Left lobe of liver (tissue), 2 donors: ENCODE data around the gene IQSEC1. TPM values are rescaled to one million over a fixed set of nuclear protein-coding genes. Genes with fewer than 3 reads are reported as not detected.
"Not testable (repeated sequence)": the region's sequence is repeated elsewhere in the genome, so short reads cannot be mapped to it uniquely, and the experiment has no call there.

Experiments used
- ATAC-seq: fragments of 200-7000 bp; cut with Tn5 transposase; one replicate; pipeline ENCODE4 v1.9.1; 2020; ENCODE audit warnings: mild to moderate bottlenecking, moderate library complexity
- DNase-seq: peaks from one replicate; pipeline ENCODE4 v3.0.0-alpha.2; 2020; ENCODE audit warnings: low spot score
- total RNA-seq: library from RNA; stranded (reverse); gene quantifications from one replicate; pipeline ENCODE4 v1.2.1, GENCODE V29; 2021
- donor health status: DM: no; HTN: no; CAD: no; lungs with moderate emphysema.
- donor health status: DM: no; HTN: yes; CAD: no.

Gene IQSEC1
- total RNA-seq, 1 donor from 2014 or later = 58.7 TPM

DNA sequence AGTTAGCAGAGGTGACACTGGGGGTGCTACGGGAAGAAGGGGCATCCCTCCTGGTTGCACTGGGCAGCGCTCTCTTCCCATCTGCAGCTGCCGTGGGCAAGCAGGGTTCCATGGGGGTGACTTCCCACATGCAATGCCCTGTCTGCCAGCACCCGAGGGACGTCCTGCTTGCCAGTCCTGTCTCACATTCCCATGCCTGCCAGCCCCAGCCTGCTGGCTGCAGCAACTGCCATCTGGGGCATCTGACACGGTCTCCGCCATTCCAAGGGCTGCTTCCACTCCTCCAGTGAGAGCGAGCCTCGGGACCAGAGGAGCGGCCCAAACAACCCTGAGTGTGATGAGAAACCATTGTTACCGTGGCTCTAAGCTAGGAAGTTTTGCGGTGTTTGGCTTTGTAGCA is 186.5 kb downstream of the IQSEC1 start:
- ATAC-seq (no peak), DNase-seq (no peak)

DNA sequence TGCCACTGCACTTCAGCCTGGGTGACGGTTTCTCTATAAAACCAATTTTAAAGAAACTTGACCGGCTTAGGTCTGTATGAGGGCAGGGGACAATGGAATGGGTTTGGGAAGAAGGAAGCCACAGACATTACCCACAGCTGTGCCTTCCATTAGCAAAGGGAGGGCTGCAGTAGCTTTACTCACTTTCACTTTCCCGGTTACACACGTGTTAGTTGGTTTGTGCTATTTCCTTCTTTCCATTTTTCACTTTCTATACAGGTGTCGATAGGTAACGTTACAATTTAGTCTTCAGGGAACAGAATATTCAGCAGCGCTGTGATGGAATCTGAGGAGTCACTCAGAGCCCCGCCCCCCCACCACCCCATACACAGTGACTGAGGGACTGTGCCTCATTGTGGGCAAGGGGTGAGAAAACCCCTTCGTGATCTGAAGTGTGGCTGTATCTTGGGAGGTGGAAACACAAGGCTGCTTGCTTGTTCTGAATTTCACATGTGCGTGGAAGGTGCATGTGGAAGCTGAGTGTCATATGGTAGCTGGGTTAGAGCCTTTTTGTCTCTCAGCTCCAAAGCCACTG is 187.0 kb downstream of the IQSEC1 start:
- no peak for DNase-seq
- no peak for ATAC-seq

DNA sequence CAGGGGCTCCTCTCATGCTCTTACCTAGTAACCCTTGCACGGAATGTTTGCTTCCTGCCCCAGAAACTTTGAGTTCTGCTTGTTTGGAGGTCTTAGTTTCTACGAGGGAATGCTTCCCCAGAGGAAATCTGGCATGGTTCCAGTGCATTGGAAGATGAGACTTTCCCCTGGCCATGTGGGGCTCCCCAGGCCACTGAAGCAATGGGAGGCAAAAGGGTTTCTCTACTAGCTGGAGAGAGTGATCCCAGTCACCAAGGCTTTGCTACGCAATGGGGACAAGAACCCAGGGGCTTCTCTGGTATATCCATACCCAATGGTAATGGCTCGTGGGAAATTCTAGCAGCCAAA is 187.7 kb downstream of the IQSEC1 start:
- DNase-seq (no peak), ATAC-seq (no peak)

DNA sequence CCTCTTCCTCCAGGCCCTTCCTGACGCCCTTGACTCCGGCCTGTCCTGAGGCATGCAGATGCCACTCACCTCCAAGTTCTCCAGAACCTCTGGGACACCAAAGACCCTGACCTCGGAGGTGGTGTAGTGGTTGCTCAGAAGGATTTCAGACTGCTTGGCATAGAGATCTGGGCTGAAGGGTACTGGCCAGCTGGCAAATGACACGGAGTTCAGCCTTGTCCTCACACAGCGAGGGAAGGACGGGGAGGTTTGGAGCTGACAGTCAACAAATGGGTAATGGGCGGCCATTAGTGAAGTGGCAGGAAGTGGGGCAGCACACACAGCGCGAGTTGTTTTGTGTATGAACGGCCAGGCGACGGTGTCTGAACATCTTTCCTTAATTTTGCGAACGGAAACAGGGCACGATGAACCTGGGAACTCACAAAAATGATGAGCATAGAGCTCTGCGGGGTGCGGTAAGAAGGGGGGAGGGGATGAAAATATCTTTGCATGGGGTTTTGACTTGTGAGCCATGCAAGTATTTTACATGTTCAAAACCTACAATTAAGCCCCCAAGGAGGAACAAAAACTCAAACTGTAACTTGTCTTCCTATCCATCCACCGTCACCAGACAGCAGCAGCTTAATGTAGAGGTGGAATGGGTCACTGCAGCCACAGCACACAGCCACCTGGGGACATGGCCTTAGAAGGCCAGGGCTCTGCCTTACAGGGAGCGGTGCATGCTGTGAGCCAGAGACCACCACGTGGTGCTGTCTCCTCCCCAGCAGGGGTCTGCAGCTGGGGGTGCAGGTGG is 188.2 kb downstream of the IQSEC1 start:
- DNase-seq = no peak

DNA sequence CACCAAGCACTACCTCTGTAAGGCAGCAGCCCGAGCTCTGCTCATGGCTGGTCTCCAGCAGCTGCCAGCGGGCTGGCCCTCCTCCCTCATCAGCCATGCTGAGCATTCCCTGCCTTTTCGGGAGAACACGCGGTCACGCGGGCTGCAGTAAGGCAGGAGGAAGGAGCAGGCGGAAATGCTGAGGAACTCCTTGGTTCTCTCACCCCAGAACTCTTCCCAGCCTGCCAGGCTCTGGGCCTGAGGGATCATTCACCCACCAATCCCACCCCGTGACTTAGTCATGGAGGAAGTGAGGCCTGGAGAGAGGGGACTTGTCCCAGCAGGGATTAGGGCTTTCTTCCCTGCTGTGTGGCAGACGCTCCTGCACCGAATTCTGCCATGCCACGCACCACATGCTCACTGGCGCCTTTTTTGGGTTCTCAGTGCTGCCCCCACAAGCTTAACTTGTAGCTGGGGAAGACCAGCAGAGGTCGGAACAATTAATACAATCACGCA is 189.0 kb downstream of the IQSEC1 start:
- ATAC-seq = no peak
- no peak for DNase-seq

More for the DNA sequence above, 188.2 kb downstream of the IQSEC1 start:
- no peak for ATAC-seq

DNA sequence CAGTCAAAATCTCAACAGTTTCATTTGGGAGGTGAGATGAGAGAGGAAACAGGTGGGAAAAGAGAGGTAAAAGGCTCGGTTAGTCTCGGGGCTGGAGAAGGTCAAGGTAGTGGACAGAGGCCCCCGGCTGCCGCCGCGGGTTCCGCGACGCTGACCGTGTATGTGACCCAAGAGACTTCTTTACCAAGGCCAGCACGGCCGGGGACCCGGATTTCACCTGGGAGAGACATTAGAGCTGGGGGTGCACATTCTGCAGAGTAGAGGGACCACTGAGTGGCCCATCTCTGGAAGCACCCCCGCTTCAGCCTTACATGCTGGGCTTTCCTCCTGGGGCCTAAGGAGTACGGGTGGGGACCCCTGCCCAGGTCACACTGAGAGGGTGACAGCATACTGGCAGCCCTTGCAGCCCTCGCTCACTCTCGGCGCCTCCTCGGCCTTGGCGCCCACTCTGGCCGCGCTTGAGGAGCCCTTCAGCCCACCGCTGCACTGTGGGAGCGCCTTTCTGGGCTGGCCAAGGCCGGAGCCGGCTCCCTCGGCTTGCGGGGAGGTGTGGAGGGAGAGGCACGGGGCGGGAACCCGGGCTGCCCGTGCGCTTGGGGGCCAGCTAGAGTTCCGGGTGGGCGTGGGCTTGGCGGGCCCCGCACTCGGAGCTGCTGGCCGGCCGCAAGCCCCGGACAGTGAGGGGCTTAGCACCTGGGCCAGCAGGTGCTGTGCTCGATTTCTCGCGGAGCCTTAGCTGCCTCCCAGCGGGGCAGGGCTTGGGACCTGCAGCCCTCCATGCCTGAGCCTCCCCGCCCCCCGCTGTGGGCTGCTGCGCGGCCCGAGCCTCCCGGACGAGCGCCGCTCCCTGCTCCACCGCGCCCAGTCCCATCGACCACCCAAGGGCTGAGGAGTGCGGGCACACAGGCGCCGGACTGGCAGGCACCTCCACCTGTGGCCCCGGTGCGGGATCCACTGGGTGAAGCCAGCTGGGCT is 190.6 kb downstream of the IQSEC1 start:
- ATAC-seq = no peak
- DNase-seq = no peak

DNA sequence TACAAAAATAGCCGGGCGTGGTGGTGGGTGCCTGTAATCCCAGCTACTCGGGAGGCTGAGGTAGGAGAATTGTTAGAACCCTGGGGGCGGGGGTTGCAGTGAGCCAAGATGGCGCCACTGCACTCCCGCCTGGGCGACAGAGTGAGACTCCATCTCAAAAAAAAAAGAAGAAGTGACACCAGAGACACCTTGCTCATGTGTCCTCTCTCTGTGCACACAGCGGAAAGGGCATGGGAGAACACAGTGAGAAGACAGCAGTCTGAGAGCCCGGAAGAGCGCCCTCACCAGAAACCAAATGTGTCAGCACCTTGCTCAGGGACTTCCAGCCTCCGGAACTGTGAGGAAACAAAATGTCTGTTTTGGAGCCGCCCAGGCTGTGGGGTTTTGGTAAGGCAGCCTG is 191.4 kb downstream of the IQSEC1 start:
- not testable (repeated sequence) for ATAC-seq

DNA sequence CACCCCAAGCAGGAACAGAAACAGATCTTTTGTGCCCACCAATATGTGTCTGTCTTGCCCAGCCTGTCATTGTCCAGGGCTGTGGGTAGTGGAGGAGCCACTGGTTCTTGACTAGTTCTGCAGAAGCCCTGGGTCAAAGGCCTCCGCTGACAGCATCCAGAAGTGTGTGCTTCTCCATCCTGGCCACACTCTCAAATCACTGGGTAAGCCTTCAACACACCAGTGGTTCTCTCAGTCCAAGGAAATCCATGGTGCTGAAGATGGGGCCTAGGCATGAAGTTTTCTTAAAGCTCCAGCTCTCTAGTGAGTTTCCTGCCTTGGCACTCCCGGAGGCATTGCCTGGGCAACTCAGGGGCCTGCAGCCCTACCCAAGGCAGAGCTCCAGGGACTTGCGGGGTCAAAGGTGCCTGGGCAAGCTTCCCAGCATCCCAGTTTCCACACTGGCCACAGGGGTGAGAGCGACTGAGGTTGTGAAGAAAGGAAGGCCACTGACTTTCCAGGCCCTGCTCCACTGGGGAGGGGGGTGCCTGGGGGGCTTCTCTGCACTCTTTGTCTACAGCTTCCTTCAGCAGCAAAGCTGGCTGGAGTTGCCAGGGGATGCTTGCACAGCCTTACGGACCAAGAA is 193.9 kb downstream of the IQSEC1 start:
- ATAC-seq (peak; percentile 66), DNase-seq (no peak)

More for the DNA sequence above, 191.4 kb downstream of the IQSEC1 start:
- not testable (repeated sequence) for DNase-seq

DNA sequence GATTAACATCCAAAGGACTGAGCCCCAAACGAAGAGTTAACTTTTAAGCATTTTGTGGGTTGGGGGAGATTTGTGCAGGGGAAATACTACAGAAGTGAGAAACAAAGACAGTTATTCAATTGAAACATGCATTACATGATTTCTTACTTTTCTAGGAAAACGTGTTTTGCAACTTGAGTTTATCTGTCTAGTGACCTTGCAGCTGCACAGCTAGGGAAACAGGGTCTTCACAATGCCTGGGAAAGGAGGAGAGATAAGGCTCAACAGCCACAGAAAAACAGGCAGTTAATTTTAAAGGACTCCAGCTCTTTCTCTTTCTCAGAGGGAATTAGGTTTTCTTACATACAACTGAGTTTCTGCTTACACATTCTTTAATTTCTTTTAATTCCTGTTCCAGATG is 194.5 kb downstream of the IQSEC1 start:
- DNase-seq, ATAC-seq: not testable (repeated sequence)

DNA sequence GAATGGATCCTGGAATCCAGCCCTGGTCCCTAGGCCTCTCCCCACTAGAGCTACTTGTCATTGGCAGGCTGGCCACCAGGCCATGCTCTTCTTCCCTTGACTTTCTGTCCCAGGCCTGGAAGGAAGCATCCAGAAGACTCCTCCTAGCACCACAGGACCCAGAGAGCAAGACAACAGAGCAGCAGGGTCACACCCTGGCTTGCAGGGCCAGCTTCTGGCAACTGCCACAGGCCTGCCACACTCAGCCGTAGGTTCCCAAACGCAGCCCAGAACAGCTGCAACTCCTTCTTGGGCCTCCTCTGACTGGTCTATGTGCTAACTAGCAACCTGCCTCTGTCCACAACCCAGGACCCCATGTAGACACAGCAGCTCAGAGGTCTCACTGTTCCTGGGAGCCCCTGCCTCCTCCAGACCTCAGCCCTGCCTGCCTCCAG is 195.1 kb downstream of the IQSEC1 start:
- ATAC-seq (no peak), DNase-seq (no peak)

DNA sequence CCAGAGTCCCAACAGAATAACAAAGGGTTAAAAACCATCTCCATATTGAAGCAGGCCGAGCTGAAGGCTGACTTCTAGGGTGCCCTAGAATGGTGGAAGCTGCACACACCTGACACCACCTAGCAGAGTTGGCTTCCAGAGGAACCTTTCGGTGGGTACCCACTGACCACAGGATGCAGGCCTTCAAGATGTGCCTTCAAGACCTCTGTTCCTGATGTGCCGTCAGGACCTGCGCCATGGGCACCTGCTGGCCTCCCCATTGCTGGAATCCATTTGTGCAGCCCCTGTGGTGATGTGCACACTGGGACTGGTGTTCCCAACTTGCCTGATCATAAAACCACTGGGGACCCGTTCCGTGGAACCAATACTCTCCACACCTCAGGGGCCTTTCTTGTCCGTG is 196.2 kb downstream of the IQSEC1 start:
- no peak for ATAC-seq
- no peak for DNase-seq

DNA sequence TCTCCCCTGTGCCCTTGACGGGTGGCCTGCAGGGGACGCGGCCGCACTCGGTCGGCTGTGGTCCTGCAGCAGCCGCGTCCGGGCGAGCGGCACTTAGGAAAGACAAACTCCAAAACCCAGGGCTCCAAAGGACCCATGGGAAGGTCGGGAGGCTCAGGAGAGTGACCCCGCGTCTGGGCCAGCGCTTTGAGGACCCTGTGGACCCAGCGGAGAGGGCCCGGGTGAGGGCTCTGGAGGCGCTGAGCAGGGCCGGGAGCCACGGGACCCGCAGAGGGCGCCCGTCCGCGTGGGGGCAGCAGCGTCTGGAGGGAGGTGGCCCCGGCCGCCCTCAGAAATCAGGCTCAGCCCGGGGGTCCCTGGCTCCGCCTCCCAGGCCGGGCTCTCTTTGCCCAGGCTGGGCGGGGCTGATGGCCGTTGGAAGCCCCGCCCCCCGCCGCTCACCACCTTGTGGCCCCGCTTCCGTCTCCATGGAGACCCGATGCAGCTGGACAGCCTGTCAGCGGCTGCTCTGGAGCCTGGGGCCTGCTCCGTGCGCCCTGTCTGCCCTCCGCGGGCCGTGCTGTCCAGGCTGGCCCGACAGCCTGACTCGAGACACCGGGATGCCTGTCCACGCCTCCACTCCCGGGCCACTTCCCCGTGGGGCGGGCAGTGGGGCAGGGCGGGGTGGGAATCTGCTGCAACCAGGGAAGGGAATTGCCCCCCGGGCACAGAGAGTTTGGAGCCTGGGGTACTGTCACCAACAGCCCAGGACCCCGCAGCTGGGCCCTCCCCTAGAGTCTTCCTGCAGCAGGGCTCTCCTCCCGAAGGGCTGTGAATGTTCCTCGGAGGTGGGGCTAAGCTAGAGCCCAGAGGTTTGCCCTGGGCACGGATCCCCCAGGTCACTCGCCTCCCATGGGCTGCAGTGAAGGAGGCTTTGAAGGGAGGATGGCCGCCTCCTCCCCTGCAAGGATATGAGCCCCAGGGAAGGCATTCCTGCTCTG is 197.1 kb downstream of the IQSEC1 start:
- no peak for DNase-seq
- ATAC-seq = peak; percentile 14

DNA sequence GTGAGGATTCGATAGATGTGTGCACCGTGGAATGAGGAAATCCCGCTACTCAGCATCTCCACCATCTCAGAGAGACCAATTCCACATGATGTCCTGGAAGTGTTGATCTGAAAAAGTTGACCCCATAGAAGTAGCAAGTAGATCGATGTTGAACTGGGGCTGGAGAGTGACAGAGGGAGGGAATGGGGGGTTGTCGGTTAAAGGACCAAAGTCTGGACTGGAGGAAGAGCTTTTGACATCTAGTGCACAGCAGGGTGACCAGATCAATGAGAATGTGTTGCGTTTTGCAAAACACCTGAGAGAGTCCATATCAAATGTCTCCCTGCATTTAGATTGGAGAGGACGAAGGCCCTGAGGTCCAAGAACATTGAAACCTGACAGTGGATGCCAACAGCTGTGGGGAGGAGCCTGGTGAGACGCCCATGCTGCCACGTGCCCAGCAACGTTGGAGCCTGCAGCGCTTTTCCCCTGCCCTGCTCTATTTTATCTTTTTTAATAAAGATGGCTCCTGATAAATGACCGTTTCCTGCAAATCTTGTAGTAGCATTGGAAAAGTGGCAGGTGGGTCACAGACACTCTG is 201.7 kb downstream of the IQSEC1 start:
- DNase-seq (peak; percentile 65), ATAC-seq (peak; percentile 73)

DNA sequence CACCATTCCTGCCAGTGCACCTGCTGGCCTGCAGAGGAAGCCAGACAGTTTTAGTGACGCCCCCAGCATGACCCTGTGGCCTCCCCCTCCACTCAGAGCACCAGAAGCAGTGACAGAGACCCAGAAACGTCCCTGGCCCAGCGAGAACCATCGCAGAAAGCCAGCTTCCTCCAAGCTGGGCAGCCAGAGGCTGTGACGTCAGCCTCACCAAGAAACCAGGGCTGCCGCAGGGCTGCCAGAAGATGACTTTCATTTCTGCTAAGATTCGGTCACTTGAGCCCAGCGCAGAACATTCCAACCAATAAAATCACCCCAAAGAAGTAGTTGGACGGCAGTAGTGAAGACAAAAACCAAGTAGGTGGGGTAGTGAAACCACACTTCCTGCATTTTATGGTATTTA is 202.3 kb downstream of the IQSEC1 start:
- DNase-seq = no peak
- ATAC-seq = no peak

DNA sequence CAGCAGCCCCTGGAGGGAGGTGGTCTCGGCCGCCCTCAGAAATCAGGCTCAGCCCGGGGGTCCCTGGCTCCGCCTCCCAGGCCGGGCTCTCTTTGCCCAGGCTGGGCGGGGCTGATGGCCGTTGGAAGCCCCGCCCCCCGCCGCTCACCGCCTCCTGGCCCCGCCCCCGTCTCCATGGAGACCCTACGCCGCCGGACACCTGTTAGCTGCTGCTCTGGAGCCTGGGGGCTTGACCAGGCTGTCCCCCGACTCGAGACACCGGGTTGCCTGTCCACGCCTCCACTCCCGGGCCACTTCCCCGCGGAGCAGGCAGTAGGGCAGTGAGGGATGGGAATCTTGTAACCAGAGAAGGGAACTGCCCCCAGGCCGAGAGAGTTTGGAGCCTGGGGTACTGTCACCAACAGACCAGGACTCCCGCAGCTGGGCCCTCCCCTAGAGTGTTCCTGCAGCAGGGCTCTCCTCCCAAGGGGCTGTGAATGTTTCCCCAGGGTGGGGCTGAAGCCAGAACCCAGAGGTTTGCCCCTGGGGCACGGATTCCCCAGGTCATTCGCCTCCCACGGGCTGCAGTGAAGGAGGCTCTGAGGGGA is 204.1 kb downstream of the IQSEC1 start:
- ATAC-seq = peak; percentile 34
- no peak for DNase-seq

DNA sequence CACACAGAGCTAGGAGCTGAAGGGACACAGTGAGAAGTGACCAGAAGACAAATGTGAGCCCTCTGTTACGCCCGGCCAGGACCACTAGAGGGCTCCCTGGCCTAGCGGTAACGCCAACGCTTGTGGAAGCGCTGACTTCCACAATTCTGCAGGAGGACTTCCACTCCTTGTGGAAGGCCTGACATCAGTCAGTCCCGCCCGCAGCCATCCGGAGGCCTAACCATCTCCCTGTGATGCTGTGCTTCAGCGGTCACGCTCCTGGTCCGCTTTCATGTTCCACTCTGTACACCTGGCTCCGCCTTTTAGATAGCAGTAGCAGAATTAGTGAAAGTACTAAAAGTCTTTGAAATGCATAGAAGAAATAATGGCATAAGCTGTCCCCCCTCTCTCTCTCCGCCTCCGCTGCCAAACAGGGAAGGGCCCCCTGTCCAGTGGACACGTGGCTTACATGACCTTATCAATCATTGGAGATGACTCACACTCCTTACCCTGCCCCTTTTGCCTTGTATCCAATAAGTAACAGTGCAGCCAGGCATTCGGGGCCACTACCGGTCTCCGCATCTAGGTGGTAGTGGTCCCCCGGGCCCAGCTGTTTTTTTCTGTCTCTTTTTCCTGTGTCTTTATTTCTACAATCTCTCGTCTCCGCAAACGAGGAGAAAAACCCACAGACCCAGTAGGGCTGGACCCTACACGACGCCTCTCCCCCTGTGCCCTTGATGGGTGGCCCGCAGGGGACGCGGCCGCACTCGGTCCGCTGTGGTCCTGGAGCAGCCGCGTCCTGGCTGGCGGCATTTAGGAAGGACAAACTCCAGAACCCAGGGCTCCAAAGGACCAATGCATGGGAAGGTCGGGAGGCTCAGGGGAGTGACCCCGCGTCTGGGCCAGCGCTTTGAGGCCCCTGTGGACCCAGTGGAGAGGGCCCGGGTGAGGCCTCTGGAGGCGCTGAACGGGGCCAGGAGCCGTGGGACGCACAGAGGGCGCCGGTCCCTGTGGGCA is 204.9 kb downstream of the IQSEC1 start:
- peak; percentile 84 for DNase-seq
- peak; percentile 95 for ATAC-seq

DNA sequence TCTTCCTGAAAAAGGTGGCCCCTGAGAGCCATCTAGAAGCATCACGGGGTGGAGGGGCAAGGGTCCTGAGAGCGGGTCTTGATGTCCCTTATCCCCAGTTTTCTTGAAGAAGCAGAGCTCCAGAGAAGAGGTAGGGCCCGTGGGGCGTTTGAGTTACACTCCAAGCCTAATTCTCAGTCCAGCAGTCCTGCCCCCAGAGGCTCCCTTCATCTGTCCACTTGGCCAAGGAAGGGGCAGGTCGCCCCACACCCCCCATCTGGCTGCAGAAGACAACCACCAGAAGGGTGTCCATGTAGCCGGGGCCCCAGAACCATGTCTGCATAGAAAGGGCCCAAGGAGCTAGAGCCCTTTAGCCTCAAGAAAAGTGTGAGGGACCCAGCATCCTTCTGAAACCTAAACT is 206.4 kb downstream of the IQSEC1 start:
- no peak for DNase-seq
- ATAC-seq = no peak

DNA sequence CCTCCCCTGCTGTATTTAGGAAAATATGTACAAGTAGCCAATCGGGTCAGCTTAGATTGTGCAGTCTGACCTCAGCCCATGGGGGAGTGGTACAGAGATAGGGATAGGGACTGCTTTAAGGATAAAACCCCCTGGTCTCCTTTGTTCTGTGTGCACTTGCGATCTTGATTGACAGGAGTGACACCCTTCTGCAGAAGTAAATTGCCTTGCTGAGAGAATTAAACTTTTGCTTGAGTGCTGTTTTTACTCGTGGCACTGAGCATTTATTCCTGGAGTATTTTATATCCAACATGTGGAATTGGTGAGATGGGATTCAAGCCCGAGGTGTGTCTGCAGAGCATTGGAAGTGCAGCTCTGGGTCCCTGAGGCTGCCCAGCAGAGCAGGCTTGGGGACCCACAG is 208.0 kb downstream of the IQSEC1 start:
- ATAC-seq = no peak
- DNase-seq = no peak
